Tibial nerve (tissue), 3 donors: Measurements from ENCODE around the gene COL4A2.

Experiments
- CTCF ChIP-seq, 5 experiments: fragments of 200-600 bp in 3 of 5; fragments of 450-650 bp in 2 of 5; sonication (generic) in 3 of 5; IDR thresholded peaks; one replicate each; pipeline ENCODE4 v1.5.1; 2016 to 2019; ENCODE audit warnings: antibody characterized with exemption in 5 of 5, mild to moderate bottlenecking in 3 of 5, moderate library complexity in 2 of 5
- POLR2A ChIP-seq, 2 donors: fragments of 450-650 bp; IDR thresholded peaks; one replicate each; pipeline ENCODE4 v1.6.1; 2017; ENCODE audit warnings: antibody characterized with exemption in 2 of 2, mild to moderate bottlenecking in 2 of 2, moderate library complexity in 2 of 2

GRCh38 chr13:110517505-110518225, 210.6 kb downstream of the COL4A2 start:
- no peak for TF ChIP-seq POLR2A (IDR thresholded peaks at IDR 0.05)
- no peak for TF ChIP-seq CTCF (IDR thresholded peaks at IDR 0.05)
